Hypothalamus (tissue), 51 donors: Measurements from ENCODE around the gene MAD1L1.
"Not testable (repeated sequence)": the region's sequence is repeated elsewhere in the genome, so short reads cannot be mapped to it uniquely, and the experiment has no call there.

Source experiments
- DNase-seq, 51 donors: peaks; one replicate each; lab custom pipeline; 2025; lab: John Stamatoyannopoulos, UW

The MAD1L1 gene

DNA sequence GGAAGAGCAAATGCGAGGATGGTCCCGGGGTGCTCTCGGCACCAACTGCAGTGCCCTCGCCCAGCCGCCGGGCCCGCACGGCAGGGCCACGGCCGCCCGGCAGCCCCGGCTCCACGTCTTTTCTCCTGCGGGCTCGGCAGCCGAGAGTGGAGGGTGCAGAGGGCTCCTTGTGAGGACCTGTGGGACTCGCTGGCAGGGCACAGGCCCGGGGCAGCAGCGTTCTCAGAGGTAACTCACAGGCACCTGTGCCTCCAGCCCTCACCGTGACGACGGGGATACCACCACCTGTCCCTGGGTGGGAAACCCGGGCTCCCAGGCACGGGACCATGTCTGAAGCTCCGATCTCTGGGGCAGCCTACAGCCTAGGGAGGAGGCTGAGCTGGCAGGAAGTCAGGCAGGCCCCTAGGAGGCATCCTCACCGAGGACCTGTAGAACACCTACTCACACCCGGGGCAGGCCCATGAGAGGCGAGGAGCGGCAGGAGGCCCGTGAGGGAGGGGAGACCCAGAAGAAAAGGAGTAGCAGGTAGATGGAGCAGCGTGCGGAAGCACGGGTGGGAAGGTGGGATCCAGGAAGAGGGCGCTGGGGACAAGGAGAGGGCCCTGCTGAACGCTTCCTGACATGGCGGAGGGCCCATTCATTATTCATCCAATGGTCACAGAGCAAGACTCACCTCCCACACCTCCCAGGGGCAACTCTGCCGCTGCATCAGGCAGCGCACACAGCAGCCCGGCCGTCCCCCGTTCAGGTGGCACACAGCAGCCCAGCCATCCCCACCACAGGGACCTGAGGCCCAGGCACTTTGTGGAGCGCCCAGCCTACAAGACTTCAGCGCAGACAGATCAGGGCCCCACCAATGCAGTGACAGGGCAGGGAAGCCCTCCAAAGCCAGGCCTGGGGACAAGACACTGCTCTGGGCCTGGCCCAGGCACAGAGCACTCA is 244.9 kb downstream of the MAD1L1 start:
- DNase-seq, result no peak

DNA sequence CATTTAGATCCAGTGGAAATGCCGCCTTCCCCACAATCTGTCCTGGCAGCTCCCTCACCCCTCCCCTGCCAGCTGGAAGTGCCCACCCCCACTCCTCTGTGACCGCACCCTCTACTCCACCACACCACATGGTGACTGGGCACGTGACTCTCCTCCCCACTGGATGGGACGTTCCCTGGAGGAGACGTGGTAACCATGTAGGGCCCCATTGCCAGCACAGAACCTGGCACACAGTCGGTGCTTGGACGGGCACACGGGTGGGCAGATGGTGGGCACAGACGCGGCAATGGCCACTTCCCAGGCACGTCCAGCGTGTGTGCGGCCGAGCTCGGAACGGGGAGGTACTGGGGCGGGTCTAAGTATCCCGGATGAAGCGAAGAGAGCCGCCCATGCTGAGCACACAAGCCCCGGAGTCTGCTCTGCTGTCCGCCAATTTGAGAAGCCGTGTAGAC is 245.6 kb downstream of the MAD1L1 start:
- DNase-seq, result no peak

GRCh38 chr7:1986366-1987083 is 246.2 kb downstream of the MAD1L1 start:
- no peak for DNase-seq

DNA sequence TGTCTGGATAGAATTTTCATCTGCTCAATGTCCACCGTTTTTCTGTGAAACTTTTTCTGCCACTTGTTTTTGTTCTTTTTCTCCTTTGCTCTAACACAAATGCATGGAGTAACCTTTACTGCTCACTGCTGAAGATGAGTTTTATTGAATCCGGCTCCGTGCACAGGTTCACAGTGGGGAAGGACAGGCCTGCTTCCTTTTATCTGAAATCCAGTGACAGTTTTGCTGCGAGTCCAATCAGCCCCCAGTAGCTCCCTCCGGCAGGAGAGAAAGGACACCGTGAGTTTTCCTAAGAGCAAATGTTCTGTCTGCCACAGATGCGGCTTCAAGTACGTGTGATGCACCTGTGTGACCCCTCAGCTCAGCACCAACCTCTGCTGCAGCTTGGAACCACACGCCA is 246.8 kb downstream of the MAD1L1 start:
- no peak for DNase-seq

DNA sequence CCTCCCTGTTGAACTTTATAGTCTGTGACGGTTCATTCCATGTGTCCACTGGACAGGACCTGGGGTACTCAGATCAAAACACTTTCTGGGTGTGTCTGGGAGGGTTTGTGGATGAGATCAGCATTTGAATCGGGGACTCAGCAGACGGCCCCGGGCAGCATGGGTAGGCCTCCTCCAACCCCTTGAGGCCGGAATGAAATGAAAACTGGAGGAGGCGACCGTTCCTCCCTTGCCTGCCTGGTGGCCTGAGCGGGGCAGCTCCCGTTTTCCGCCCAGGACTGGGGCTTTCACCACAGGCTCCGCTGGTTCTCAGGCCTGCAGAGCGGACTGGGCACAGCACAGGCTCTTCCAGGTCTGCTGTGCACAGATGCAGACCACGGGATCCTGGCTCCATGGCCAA is 247.7 kb downstream of the MAD1L1 start:
- DNase-seq, result no peak

DNA sequence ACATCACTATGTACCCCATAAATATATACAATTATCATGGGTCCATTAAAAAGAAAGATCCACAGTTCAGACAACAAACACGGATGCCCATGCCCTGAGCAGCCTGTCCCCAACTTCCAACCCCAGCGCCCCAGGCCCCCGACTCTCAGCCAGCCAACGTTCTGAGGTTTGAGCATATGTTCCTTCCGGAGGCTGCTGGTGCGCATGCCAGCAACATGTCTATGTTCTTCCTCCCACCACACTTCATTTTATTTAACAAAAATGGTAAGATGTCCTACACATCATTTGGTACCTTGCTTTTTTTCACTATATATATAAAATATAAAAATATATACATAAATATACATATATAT is 250.9 kb downstream of the MAD1L1 start:
- no peak for DNase-seq

GRCh38 chr7:1981201-1981877 is 251.4 kb downstream of the MAD1L1 start:
- DNase-seq, result no peak

GRCh38 chr7:1979591-1980560 is 252.9 kb downstream of the MAD1L1 start:
- DNase-seq, result no peak

- DNase-seq, result no peak
Observed at GRCh38 chr7:1978656-1979590, 253.8 kb downstream of the MAD1L1 start.

DNA sequence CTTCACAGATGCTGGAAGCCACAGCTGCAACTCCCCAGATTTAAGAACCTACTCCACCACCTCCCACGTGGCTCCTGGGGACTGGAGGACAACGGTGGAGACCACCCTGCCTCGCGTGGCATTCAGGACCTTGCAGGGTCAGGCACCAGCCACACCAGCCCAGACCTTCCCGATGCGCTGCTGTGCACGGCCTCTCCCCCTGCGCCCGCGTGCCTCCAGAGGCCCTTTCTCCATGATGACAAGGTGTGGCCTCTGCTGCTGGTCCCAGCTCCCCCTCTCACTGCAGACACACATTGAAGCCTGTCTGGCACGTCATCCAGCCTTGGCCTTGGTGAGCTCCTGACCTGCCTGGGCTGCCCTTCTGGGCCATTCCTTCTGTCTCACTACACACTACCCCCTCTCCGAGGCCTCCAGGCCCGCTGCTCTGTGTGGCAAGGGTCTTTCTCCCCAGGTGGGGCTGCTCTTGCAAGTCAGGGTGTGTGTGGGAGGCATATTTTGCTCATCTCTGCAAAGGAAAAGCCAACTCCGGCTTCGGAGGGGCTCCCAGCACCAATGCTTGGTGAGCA is 254.8 kb downstream of the MAD1L1 start:
- DNase-seq, result no peak

DNA sequence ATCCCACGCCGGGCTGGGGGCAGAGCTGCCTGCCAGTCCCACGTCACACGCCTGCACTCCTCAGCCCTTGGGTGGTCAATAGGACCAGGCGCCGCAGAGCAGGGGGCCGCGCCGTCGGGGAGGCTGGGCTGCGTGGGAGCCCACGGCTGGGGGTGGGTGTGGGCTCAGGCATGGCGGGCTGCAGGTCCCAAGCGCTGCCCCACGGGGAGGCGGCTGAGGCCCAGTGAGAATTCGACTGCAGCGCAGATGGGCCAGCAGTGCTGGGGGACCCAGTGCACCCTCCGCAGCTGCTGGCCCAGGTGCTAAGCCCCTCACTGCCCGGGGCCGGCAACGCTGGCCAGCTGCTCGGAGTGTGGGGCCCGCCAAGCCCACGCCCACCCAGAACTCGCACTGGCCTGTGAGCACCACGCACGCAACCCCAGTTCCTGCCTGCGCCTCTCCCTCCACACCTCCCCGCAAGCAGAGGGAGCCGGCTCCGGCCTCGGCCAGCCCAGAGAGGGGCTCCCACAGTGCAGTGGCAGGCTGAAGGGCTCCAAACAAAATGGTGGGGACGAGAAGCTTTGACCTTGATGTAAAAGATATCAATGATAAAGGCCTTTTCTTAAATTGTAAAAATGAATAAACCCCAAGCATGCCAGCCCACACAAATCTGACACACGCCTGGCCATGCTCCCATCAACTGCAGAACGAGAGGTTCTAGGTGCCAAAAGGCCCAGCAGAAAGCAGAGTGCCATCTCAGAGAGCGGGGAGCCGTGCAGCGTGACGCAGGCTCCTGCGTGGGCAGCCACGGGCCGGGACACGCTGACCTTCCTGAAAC is 255.5 kb downstream of the MAD1L1 start:
- no peak for DNase-seq

DNA sequence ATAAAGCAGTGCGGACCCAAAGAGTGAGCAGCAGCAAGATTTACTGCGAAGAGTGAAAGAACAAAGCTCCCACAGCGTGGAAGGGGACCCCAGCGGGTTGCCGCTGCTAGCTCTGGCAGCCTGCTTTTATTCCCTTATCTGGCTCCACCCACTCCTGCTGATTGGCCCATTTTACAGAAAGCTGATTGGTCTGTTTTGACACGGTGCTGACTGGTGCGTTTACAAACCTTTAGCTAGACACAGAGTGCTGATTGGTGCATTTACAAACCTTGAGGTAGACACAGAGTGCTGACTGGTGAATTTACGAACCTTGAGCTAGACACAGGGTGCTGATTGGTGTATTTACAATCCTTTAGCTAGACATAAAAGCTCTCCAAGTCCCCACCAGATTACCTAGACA is 256.2 kb downstream of the MAD1L1 start:
- not testable (repeated sequence) for DNase-seq

DNA sequence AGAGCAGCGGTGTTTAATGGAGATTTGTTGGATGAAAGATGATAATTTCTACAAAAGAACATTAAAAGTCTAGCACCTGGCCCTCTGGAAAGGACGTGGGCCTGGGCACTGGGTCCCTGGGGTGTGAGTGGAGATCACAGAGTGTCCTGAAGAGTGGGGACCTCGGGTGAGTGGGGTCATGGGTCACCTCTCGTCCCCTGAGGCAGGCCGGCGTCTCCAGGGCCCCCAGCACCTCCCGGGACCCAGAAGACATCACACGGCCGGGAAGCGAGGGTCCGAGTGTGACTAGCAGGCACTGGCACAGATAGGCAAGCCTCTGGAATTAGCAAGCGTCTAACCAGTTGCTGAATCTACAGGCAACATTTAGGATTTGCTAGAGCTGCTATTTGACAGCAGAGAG is 257.2 kb downstream of the MAD1L1 start:
- DNase-seq, result no peak

DNA sequence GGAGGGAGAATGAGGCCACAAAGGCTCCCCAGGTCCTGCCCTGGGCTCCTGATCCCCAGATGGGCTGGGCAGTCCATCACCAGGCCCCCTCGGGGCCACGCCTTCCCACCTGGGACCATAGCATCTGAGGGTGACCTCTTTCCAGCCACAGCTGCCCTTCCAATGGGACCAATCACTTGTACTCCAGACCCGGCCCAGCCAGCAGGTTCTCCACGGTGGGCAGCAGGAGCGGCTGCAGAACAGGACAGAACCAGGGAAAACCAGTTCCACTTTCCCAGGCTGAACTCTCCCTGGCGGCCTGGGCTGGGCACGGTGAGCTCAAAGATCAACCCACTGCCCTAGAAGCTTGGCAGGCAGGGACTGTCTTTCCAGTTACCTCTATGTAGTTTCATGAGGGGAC is 257.6 kb downstream of the MAD1L1 start:
- DNase-seq, result no peak

DNA sequence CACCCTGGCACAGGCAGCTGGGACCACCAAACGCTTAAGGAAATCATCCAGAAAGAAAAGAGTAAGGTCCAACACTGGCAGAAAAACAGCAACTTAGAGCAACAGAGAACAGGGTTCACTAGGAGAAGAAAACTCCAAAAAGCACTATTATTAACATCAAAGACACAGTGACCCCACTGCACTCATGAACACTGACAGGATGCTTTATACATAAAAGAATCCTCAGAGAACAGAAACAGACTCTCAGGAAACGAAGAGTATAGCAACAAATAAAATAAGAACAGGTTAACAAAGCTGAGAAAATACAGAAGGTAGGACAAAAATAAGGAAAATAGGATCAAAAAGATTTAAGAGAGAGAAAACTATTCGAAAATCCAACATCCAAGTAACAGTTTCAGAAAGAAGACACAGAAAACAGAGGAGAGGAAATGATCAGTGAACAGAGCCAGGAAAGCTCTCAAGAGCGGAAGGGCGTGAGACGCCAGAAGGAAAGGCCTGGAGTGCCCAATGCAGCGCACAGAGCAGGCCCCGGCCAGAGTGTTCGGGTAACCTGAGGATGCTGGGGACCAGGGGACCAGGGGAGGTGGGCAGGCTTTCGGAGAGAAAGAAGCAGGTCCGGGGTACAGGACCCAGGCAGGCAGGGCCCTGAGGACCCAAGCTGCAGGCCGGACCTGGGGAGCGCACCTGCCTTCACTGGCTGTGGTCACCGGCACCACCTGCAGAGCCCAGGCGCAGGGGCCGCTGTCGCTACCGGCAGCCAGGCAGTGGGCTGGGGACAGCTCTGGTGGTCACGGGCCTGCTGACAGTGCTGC is 258.2 kb downstream of the MAD1L1 start:
- no peak for DNase-seq

DNA sequence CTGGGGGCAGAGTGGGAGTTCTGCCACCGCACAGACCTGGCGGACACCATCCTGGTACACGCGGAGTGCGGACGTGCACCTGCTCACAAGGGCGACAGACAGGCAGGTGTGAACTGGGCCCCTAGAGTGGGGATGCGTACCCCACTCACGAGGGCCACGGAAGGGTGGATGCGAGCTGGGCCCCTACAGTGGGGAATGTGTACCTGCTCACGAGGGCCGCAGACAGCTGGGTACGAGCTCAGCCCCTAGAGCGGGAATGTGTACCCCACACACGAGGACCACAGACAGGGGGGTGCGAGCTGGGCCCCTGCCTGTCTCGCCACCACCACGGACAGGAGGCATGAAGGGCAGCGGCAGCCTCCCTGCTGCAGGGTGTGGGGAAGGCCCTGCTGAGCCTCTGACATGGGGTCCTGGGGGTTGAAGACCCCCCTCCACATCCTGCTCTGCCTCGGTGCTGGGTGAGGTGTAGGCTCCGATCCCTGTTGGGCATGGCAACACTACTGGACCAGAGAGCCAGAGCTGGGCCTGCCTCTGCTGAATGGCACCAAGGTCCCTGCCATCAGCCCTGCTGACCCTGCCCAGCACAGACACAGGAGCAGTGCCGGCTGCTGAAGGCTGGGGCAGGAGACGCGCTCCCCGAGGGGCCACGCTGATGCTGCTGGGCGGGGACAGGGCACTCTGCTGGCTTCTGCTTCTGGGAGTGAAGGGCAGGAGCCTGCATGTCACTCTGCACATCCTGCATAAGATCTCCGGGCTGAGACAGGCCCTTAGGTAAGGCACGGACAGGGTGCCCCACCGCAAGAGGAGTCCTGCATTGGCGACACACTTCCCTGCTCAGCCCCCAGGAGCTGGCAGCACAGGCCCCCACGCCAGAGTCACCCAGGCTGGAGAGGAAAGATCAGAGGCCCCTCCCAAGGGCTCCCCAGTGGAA is 259.2 kb downstream of the MAD1L1 start:
- DNase-seq, result no peak
